ENCODE results near the gene TNNT3. TPM values are rescaled to one million over a fixed set of nuclear protein-coding genes. Genes with fewer than 3 reads are reported as not detected.

Gene TNNT3
- total and polyA plus RNA-seq, 2 of the 4 experiments (the other 2 are of a cell fraction), result not detected

DNA sequence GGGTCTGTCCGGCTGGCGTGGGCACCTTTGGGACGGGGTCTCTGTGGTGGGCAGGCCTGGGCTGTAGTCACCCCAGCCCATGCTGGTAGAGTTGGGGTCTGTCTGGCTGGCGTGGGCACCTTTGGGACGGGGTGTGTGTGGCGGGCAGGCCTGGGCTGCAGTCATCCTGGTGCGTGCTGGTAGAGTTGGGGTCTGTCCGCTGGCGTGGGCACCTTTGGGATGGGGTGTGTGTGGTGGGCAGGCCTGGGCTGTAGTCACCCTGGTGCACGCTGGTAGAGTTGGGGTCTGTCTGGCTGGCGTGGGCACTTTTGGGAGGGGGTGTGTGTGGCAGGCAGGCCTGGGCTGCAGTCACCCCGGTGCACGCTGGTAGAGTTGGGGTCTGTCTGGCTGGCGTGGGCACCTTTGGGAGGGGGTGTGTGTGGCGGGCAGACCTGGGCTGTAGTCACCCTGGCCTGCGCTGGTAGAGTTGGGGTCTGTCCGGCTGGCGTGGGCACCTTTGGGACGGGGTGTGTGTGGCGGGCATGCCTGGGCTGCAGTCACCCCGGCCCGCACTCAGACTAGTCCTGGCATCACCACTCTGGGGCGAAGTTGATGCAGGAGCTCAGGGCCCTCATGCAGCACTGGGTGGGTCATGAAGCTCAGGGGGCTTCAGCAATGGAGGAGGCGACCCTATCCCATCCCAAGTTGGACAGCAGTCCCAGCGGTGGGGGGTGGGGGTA is 47.1 kb upstream of the TNNT3 start:
- BruUV-seq (replicated peaks), result no TSS peak
- DNase-seq, result no peak

More for the DNA sequence above, 47.1 kb upstream of the TNNT3 start:
- H2BK120ac ChIP-seq (ENCODE audit: low read depth, low read length), result no peak overlapping the region
- no peak overlapping the region for H2AK9ac ChIP-seq (replicated peaks; ENCODE audit: low read depth, low read length, poor library complexity)
- no peak overlapping the region for H3K23ac ChIP-seq (ENCODE audit: low read depth, low read length)
- WGBS, 2 experiments (ENCODE audit: extremely low coverage in 2 of 2, insufficient read length in 1 of 2), result 79% methylated on average over 11 of the region's 25 CpGs; no CpG with 5 or more reads in 1 of the 2 experiments
- no peaks in the 10 kb centered on the region for H3K9me1 ChIP-seq (ENCODE audit: insufficient read depth, low read length)
- H4K91ac ChIP-seq (ENCODE audit: insufficient read depth, low read depth, low read length), result no peak overlapping the region
- no peak overlapping the region for H4K8ac ChIP-seq (ENCODE audit: low read depth in 2 of 2, low read length in 2 of 2)
- peaks cover 3% of the 10 kb centered on the region; the same call in 1 of the 2 replicates for H3K4me1 ChIP-seq (ENCODE audit: control insufficient read depth, insufficient read depth, low read length)
- H3K27ac ChIP-seq (ENCODE audit: insufficient read depth, low read length), result no peak overlapping the region
- no peak for ATAC-seq (ENCODE audit: low read depth)
- no peak overlapping the region for H2BK20ac ChIP-seq (ENCODE audit: low read depth, low read length)
- in situ Hi-C loops (cut with MboI; ENCODE audit: low sequenced_read_pairs), result no loop called here
- dilution Hi-C loops (cut with HindIII; ENCODE audit: low sequenced_read_pairs, unreplicated experiment), result no loop called here
- no peaks in the 10 kb centered on the region for H4K20me1 ChIP-seq (ENCODE audit: insufficient read depth, low read length)
- no peaks in the 10 kb centered on the region for H3K79me1 ChIP-seq (ENCODE audit: low read depth in 1 of 2, low read length in 2 of 2)
- H3K36me3 ChIP-seq (ENCODE audit: control insufficient read depth, insufficient read depth, low read length), result no peaks in the 10 kb centered on the region
- no peak overlapping the region for H3K4ac ChIP-seq (ENCODE audit: low read depth, low read length)
- no peaks in the 10 kb centered on the region for H3K9me3 ChIP-seq (ENCODE audit: control insufficient read depth, insufficient read depth, low read length)
- H2AFZ ChIP-seq (replicated peaks; ENCODE audit: low read length, poor library complexity), result no peak overlapping the region
- CTCF ChIA-PET, result no interaction called here
- H2BK5ac ChIP-seq (ENCODE audit: low read depth, low read length, poor library complexity, severe bottlenecking), result no peak overlapping the region
- no peak overlapping the region for H2AK5ac ChIP-seq (ENCODE audit: low read depth, low read length)
- H3K56ac ChIP-seq (ENCODE audit: extremely low read depth, insufficient read depth, low read length), result no peak overlapping the region
- H2BK15ac ChIP-seq (ENCODE audit: low read depth, low read length), result no peak overlapping the region
- H3K9ac ChIP-seq (ENCODE audit: low read depth, low read length), result no peak overlapping the region
- H4K5ac ChIP-seq (ENCODE audit: low read depth, low read length), result no peak overlapping the region
- POLR2A ChIA-PET (ENCODE audit: unreplicated experiment), result no interaction called here
- no peak overlapping the region for H3K4me3 ChIP-seq (ENCODE audit: insufficient read depth, low read depth, low read length)
- H3K14ac ChIP-seq (replicated peaks; ENCODE audit: low read depth, low read length), result no peak overlapping the region
- peaks cover 21% of the 10 kb centered on the region; the same call in 1 of the 2 replicates for H3K27me3 ChIP-seq (ENCODE audit: control insufficient read depth, insufficient read depth, low read length)
- intact Hi-C loops (cut with micrococcal nuclease), result no loop called here
- TF ChIP-seq MAZ (IDR thresholded peaks at IDR 0.05; ENCODE audit: borderline replicate concordance, low read depth, low read length) (no peak), POLR2A (IDR thresholded peaks at IDR 0.05; ENCODE audit: low read depth, low read length) (no peak), MXI1 (IDR thresholded peaks at IDR 0.05; ENCODE audit: borderline replicate concordance, low read depth, low read length) (no peak), BHLHE40 (IDR thresholded peaks at IDR 0.05; ENCODE audit: low read depth, low read length) (no peak), CHD1 (IDR thresholded peaks at IDR 0.05; ENCODE audit: low read depth, low read length) (no peak), MAFK (IDR thresholded peaks at IDR 0.05; ENCODE audit: low read depth, low read length) (no peak), FOS (IDR thresholded peaks at IDR 0.05; ENCODE audit: low read depth, low read length) (no peak), NFE2L2 (IDR thresholded peaks at IDR 0.05; ENCODE audit: low read depth, low read length) (no peak), RCOR1 (IDR thresholded peaks at IDR 0.05; ENCODE audit: insufficient replicate concordance, low read length) (no peak), RAD21 (IDR thresholded peaks at IDR 0.05; ENCODE audit: low read length) (no peak), SMC3 (IDR thresholded peaks at IDR 0.05; ENCODE audit: low read depth, low read length) (no peak), CEBPB (IDR thresholded peaks at IDR 0.05; ENCODE audit: low read depth, low read length) (no peak), RFX5 (IDR thresholded peaks at IDR 0.05; ENCODE audit: low read depth, low read length) (no peak)
- TF ChIP-seq, protein P1, sequence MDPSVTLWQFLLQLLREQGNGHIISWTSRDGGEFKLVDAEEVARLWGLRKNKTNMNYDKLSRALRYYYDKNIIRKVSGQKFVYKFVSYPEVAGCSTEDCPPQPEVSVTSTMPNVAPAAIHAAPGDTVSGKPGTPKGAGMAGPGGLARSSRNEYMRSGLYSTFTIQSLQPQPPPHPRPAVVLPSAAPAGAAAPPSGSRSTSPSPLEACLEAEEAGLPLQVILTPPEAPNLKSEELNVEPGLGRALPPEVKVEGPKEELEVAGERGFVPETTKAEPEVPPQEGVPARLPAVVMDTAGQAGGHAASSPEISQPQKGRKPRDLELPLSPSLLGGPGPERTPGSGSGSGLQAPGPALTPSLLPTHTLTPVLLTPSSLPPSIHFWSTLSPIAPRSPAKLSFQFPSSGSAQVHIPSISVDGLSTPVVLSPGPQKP (IDR thresholded peaks at IDR 0.05; ENCODE audit: borderline replicate concordance, low read depth, low read length), result no peak
- TF ChIP-seq, protein P2, sequence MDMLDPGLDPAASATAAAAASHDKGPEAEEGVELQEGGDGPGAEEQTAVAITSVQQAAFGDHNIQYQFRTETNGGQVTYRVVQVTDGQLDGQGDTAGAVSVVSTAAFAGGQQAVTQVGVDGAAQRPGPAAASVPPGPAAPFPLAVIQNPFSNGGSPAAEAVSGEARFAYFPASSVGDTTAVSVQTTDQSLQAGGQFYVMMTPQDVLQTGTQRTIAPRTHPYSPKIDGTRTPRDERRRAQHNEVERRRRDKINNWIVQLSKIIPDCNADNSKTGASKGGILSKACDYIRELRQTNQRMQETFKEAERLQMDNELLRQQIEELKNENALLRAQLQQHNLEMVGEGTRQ (IDR thresholded peaks at IDR 0.05; ENCODE audit: low read depth, low read length), result no peak
- TF ChIP-seq, protein P3, sequence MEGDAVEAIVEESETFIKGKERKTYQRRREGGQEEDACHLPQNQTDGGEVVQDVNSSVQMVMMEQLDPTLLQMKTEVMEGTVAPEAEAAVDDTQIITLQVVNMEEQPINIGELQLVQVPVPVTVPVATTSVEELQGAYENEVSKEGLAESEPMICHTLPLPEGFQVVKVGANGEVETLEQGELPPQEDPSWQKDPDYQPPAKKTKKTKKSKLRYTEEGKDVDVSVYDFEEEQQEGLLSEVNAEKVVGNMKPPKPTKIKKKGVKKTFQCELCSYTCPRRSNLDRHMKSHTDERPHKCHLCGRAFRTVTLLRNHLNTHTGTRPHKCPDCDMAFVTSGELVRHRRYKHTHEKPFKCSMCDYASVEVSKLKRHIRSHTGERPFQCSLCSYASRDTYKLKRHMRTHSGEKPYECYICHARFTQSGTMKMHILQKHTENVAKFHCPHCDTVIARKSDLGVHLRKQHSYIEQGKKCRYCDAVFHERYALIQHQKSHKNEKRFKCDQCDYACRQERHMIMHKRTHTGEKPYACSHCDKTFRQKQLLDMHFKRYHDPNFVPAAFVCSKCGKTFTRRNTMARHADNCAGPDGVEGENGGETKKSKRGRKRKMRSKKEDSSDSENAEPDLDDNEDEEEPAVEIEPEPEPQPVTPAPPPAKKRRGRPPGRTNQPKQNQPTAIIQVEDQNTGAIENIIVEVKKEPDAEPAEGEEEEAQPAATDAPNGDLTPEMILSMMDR (conservative IDR thresholded peaks at IDR 0.05; ENCODE audit: low read depth, low read length), result no peak
- H3K18ac ChIP-seq (ENCODE audit: low read depth, low read length), result no peak overlapping the region
- no peak overlapping the region for H3K4me2 ChIP-seq (ENCODE audit: low read depth, low read length)

Measured in IMR-90 (cell line).